DMS53 (cell line): Measurements from ENCODE around the gene SETD3.

Source experiments
- DNase-seq: peaks from one replicate; lab custom pipeline; 2025; lab: John Stamatoyannopoulos, UW

Gene SETD3

DNA sequence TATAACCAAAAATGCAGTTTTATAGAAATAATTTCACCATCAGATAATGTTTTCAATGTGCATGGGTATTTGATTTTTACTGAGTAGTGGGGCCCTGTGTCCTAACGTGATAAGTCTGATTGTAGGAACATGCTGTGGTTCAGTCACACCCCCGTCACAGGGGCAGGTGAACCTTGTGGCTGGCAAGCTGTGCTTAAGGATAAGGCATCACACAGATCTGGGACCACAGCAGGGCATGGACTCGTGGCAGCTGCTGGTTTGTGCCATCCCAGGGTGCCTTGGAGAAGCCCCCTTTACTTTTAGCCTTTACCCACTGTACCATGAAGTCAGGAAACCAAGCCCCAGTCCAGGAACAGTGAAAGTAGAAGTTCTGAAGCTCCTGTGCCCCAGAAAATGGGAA lies 17.2 kb upstream of the SETD3 start:
- no peak for DNase-seq

DNA sequence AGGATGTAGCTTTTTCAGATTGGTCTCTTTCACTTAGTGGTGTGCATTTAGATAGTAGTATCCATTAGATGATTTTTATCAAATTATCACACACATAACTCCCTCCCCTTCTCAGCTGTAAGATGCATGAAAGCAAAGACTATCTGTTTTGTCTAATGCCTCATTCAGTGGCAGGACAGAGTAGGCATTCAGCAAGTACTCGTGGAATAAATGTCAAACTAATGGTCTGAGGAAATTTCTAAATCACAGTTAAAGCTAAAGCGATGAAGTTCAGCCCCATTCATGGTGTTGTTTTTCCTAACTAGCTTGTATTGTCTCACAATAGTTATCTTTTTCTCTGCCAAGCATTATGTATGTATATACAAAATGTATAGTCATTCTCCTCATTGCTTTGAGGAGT lies 16.7 kb upstream of the SETD3 start:
- DNase-seq: no peak

DNA sequence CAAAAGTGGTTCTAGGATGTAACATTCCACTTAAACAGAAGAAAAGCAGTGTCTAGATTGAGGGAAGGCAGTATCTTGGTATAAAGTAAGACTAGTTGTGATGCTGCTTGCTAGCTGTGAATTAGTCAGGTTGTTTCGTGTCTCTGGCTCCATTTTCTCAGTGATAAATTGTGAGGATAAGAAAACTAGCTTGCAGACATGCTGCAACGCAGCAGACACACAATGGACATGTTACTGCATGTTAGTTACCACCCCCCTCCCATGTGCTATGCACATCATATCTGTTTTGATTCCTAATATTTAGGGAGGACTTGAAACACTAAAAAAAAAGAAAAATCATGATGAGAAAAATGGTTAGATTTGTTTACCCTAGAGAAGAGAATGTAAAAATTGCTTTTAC lies 3.4 kb upstream of the SETD3 start:
- no peak for DNase-seq

DNA sequence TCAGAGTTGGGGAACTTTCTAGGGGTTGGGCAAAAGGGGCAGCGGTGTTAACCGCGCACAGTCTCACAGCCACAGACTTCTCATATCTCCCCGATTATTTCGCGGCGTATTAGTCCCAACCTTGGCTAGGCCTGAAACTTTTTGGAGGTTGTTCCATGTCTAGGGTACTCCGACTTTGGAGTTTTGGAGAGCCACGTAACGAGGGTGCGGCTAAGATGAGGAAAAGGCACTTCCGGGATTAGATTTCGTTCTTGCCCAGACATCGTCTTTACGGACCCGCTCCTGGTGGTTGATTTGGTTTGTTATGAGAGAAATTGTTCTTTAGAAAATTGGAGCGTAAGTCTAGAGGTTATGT lies 1.1 kb upstream of the SETD3 start:
- peak; percentile 40 for DNase-seq

DNA sequence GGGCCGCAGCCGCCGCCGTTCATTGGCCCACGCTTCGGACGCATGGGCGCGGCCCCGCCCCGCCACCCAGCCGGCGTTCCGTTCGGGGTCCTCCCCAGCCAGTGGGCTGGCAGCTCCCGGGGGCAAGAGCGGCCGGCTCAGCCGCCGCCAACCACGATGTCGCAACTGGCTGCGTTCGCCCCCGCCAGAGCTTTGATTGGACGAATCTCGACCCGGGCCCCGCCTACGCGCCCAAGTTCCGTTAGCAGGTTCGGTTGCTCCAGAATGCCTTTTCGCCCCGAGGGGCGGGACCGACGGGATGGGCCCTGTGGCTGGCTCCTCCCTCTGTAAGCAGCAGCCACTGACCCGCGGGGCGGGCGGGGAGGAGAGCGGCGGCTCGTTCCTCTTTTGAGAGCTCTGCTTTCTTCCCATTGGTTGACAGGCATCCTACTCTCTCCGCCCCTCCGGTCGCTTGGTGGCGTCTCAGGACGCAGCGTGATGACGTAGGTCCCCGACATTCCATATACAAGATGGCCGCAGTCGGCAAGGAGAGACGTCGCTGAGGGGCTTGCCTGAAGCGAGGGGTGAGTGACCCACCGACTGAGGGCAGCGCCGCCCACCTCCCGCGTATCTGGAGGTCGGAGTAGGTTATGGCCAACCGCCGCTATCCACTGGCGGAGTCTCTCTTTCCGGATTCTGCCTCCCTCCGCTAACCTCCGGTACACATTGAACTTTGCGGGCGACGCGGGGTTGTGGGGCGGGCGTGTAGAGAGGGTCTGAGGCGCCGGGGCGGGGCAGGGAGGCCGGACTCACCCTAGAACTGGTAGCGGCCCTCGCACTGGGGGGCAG lies 472 bp upstream of the SETD3 start, which contains the start of gene CCNK:
Gene CCNK, plus strand, starts transcription at position 493 of the 828 bp plus-strand sequence. CDS start 11,269 bp downstream, outside the sequence.
- DNase-seq: peak; percentile 99

DNA sequence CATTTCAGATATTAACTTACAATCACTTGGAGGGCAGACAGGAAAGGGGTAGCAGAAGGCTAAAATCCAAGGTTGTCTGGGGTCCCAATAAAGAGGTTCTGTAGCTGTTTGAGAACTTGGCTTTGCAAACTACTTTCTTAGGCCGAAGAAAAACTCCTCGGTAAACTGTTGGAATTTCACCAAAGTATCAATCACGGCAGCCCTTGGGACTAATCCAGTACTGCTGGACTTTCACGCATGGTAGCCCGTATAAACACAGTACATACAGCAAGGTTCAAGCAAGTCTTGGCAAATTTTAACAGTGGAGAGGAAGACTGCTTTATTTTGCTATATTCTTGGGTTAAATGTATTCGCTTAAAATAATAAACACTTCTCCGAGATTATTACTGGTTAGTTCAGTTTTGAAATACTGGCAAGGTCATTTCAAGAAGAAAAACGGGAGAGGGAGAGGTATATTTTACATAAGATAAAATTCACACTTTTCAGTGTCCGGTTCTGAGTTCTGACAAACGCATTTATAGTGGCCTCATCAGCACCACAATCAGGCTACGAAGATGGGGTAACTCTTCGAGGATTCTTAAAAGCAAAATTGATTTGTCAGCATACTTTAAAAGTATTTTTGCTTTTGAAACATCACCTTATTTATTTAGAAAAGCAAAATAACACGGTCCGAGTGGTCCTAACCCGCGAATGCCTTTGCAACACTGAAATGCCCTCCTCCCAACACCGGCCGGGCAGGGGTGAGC lies 1.3 kb downstream of the SETD3 start:
- DNase-seq: no peak

DNA sequence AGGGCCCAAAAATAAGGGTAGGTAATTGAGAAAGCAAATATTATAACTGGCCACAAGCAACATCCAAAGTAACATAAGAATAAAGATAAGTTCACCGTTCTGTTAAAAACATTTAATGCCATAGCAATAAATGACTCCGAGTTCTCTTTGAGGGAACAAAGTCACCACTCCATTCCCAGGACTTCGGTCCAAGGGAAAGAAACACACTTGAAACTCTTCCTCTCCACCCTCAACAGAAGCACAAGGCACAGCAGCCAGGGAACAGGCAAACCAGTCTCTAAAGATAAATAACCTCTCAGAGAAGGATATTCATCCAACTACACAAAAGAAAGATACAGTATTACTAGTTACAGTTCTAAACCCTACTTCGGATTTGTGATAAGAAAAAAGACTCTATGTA lies 2.5 kb downstream of the SETD3 start:
- DNase-seq: no peak

DNA sequence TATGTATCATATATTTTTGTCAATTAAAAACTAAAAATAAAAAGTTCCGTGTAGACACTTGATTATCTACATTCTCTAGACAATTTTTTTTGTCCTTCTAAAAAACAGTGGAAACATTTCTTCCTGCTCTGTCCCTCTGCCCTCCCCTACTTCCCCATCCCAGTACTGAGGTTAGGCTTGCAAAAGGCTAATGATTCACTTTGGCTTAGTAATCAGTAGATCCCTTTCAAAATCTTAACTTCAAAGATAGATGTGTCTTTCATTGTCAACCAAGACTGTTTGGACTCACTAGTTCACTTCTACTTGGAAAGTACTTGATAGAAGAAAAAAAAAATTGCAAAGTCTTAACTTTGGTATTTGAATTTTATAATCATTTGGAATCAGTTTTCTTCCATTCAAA lies 3.8 kb downstream of the SETD3 start:
- no peak for DNase-seq

DNA sequence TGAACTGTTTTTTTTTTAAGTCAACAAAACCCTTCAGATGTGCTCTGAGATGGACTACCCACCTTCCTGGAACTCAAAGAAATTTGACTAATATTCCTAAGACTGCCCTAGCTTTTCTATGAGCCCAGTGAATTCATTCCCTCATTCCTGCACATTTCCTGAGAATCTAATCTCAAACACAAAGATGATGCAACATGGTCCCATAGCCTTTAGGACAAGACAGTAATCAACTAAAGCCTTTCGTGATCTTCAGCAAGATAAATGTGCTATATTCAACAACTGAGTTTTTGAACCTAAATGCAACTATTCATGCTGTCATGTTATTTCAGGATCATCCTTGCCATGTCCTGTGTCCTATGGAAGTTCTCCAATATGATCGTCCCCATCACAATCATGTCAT lies 5.0 kb downstream of the SETD3 start:
- no peak for DNase-seq

DNA sequence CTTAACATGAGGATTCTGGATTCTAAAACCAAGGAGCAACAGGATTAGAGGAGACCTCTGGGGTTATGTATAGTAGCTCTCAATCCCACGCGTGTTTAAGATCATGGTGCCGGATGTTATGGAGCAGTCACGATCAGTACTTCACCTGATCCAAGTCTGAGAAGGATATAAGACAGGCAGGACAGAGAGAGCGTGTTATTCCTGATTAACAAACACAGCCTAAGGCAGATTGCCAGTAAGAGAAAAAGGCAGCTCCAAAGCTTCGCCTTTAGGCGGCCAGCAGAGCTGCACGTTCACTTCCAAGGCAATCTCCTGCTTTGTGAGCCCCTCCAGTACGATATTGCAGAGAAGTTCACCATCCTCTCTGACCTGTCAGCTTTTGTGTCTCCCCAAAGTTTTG lies 5.5 kb downstream of the SETD3 start:
- DNase-seq: no peak

DNA sequence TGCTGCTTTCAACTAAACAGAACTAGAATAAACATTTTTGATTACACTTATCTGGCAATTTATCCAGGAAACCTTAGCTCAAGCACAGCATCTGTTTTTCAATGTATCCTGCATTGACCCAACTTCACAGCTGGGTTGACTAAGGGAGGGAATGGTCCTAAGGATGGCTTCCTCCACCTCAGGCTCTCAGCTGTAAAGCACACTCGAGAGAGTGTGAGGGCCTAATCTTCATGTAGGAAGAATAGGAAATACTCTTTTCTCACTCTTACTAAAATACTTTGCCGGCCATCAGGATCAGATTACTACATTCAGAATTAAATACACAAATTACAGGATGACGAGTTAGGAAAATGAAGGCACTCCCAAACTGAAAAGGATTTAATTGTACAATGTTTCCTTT lies 7.2 kb downstream of the SETD3 start:
- DNase-seq: no peak

DNA sequence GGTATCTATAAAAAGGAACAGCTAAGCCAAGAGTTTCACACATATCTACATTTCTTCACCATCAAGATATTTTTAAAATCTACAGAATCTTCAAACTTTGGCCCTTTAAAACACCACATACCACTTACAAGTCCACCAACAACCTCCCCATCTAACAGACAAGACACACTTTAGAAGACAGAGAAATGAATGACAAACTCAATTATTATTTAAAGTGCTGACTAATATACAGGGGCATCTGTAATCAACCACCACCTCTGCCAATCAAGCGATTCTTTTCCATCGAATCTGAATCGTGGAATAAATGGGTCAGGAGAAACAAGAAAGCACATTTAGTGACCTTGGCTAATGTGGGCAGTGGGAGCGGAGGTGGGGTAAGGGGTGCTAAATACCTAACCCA lies 7.7 kb downstream of the SETD3 start:
- no peak for DNase-seq

DNA sequence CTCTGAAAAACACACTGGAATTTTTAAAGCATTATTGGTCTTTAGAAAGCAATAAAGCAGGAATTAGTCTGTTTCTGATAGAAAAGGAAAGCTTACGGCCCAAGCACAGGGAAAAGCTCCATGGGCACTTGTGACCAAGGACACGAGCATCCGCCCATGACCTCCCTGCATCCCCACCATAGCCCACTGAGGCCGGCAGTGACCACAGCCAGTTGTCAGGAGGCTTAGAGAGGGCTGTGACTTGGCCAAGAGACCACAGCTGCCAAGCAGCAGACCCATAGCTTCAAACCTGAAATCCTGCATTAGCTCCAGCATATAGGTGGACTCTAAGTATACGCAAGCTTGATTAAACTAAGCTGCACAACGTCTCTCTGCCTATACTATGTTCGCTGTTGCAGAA lies 8.9 kb downstream of the SETD3 start:
- no peak for DNase-seq

DNA sequence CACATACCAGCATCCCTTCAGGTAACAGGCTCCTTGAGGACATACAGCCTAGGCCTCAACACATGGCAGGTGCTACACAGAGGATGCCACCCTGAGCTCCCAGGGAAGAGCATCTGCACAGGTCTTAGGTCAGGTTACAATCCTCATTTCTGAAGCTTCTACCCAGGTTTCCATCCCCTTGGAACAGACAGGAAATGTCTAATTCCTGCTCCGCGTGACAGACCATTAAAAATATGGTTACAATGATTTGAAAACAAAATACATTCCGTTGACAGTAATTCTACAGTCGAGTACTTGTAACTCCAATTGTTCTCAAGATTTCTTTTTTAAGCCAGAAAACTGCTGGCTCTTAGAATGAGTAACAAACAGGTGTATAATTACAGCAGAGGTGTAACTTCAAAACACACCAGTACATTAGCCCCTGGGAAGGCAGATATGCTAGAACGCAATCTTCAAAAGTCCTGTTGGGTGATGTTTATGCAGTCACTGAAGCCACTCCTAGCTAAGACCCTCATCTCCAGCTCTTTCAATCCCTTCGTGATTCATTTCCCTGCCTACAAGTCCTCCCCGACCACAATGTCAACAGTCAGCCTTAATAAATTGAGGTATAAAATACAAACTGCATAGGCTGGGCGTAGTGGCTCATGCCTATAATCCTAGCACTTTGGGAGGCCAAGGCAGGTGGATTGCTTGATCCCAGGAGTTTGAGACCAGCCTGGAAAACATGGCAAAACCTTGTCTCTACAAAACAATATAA lies 11.6 kb downstream of the SETD3 start:
- DNase-seq: peak; percentile 3

DNA sequence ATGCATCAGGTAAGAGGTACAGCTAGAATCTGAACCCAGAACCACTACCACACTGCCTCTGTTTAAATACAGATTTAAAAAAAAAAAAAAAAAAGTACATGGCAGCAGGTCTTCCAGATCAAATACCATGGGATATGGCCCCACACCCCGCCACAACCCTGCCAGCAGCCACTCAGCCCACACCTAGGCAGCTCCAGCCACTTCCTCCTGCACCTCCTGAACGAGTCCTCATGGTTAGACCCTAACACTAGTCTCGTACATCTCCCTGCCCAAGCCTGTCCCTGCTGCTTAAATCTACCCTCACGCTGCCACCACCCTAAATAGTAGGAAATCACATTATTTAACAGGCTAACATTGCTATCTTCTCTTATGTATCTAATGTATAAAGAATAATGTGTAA lies 12.6 kb downstream of the SETD3 start:
- peak; percentile 3 for DNase-seq

DNA sequence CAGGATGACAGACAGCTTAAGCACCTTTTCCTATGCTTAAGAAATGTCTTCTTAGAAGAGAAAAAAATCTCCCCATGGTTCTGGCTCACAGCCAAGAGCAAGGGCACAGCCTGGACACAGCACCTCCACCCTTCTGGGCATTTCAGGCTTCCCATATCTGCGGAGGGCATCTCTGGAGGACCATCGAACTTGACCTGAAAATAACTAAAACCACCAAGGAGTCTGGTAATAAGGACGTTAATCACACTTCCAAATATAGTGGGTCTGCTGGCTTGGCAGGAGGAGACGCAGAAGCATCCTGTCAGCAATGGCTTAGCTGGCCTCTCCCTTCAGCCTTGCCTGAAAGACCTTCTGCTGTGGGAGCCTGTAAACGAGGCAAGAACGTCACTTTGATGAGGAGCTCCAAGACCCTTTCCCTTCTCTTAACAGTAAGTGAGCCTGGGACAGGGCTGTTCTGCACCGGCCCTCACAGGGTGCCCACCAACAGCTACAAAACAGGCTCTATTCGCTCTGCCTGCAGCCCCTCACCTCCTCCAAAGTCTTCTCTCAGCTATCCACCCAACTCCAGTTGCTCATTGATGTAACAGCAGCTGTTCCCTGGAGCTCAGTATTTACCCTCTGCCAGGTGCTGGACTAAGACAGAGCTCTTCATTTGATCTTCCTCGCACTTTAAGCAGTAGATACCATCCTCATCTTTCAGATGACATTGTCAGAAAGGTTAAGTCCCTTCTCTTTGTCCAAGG lies 13.2 kb downstream of the SETD3 start:
- DNase-seq: no peak

DNA sequence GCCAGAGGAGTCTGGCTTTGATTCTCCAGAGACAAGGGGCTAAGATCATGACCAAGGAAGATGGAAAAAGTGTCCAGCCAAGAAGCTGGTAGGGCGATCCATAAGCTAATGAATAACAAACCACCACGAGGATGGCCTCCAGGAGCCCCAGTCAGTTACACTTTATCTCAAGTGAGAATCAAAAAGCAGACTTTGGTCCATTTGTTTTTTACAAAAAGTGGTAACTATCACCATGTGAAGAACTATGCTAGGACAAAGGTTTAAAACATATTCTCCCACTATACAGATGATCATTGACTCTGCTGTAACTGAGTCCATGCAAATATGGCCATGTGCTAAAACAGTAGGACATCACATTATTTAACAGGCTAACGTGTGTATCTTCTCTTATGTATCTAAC lies 13.9 kb downstream of the SETD3 start:
- no peak for DNase-seq

DNA sequence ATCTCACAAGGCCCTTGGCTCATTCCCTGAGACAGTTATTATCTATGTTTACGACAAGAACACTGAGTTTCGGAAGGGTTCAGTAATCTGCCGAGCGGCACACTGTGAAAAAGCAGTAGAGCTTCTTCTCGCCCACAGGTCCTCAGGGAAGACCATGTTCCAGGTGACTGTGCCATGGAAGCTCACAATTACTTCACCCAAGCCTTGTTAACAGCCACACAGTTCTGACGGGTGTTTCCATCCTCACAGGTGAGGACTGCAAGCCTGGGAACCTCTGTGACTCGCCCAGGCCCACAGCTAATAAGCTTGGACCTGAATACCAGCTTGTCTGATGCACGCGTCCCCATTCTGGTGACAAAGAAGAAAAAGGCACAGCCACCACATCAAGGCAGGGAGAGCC lies 15.4 kb downstream of the SETD3 start:
- no peak for DNase-seq

DNA sequence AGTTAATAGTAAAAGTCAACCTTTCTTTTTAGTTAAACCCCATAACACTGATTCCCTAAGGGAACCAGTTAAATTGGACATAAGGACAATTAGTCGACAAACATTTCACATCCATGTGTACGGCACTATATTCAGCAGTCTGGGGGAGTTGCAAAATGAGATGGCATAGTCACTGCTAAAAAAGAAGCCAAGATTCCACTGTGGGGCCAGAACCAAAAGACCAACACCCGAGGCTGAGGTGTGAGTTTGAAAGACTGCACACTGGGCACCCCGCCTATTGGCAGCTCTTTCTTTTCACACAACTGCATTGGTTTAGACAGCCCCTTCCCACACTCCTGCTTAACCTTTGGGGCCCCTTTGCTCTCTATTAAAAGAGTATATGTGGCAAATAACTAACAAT lies 16.7 kb downstream of the SETD3 start:
- no peak for DNase-seq

DNA sequence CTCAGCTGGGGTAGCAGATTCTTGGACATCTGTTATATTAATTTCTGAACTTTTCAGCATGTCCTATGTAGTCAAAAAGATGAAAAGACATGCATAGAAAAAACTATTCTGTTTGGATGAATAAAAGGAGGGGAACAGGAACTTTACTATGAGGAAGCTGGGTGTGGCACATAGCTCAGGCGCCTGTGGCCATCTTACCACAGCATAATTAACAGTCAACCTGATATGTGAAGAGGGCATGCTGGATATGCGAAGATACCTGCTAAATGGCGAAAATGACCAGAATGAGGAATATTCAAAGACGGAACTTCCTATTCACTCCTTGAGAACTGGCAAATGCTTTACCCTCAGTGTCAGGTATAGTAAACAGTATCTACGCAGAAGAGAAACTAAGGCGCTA lies 18.4 kb downstream of the SETD3 start:
- DNase-seq: no peak

DNA sequence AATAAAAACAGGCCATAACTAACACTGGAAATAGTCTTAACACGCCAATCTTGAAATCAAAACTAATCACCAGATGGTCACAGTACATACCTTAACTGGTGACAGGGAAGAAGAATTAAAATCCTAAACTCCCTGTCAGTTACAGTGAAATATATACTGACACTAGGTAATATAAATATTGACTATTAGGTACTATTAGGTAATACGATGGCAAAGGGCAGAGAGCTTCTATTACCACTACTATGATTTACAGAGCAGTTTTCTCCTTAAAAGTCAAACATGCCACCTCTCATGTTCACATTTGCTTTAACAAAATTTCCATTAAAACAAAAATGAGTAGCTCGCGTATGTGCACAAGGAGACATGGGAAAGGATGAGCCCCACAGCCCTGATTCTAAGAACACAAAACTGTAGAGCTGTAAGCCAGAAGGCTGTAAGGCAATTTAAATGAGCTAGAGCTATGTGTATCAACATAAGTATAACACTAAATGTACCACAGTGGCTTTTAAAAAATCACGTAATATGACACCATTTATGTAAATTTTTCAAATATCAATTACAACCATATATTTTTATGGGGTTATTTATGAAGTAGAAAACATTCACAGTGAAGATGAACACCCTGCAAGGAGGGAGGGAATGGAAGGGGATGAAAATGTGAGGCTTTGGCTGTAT lies 19.1 kb downstream of the SETD3 start:
- DNase-seq: no peak

DNA sequence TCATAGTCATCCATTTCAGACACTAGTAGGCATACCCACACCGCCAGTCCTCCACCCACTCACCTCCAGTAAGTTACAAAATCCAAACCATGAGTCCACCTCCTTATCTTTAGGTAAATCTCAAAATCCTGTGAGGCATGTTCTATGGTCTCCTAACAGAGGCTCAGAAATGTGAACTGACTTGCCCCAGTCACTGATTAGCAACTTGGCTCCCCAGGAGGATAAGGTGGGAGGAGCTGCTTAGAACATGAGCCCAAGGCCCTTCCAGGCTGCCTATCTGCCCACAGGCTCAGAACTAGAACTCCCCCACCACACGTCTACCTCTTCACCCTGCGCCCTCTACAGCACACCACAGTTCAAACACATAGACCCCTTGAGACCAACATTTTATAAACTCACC lies 19.9 kb downstream of the SETD3 start:
- no peak for DNase-seq
